Renal pelvis (tissue), 12 donors: Measurements from ENCODE around the gene C6orf120. TPM values are rescaled to one million over a fixed set of nuclear protein-coding genes. Genes with fewer than 3 reads are reported as not detected.

Experiments used
- DNase-seq: peaks from one replicate; pipeline ENCODE4 v3.0.0-alpha.2; 2013
- long read RNA-seq, 16 experiments: transcript quantifications; one replicate each; lab custom pipeline, GENCODE V29; 2026
- polyA plus RNA-seq, 3 donors: library from polyadenylated mRNA; unstranded; fragments of 120-200 nt; gene quantifications; one replicate each; pipeline ENCODE4 v1.2.1, GENCODE V29; 2013; ENCODE audit not compliant: insufficient read length in 3 of 3

C6orf120 gene
- polyA plus RNA-seq, result 10 to 100 TPM; 37.3 to 42.8 (median 41.2) TPM
- long read RNA-seq, donor 1, transcript C6orf120-201 (1 exons, 2,667 nt), result major isoform, 46 of 93 reads
- long read RNA-seq, donor 1, partial matches to known transcripts, result 31 of 93 reads
- long read RNA-seq, donor 1, other reads (novel, unspliced or antisense), result 16 of 93 reads
- long read RNA-seq, donor 2, transcript C6orf120-201 (1 exons, 2,667 nt), result major isoform, 63 of 92 reads
- long read RNA-seq, donor 2, partial matches to known transcripts, result 29 of 92 reads
- long read RNA-seq, donor 2, other reads (novel, unspliced or antisense), result 0 of 92 reads
- long read RNA-seq, donor 3, transcript C6orf120-201 (1 exons, 2,667 nt), result major isoform, 40 of 40 reads
- long read RNA-seq, donor 3, partial matches to known transcripts, result 0 of 40 reads
- long read RNA-seq, donor 3, other reads (novel, unspliced or antisense), result 0 of 40 reads
- long read RNA-seq, donor 4, transcript C6orf120-201 (1 exons, 2,667 nt), result major isoform, 40 of 40 reads
- long read RNA-seq, donor 4, partial matches to known transcripts, result 0 of 40 reads
- long read RNA-seq, donor 4, other reads (novel, unspliced or antisense), result 0 of 40 reads
- long read RNA-seq, donor 5, transcript C6orf120-201 (1 exons, 2,667 nt), result major isoform, 42 of 42 reads
- long read RNA-seq, donor 5, partial matches to known transcripts, result 0 of 42 reads
- long read RNA-seq, donor 5, other reads (novel, unspliced or antisense), result 0 of 42 reads
- long read RNA-seq, donor 6, transcript C6orf120-201 (1 exons, 2,667 nt), result major isoform, 42 of 42 reads
- long read RNA-seq, donor 6, partial matches to known transcripts, result 0 of 42 reads
- long read RNA-seq, donor 6, other reads (novel, unspliced or antisense), result 0 of 42 reads
- long read RNA-seq, donor 7, transcript C6orf120-201 (1 exons, 2,667 nt), result major isoform, 66 of 66 reads
- long read RNA-seq, donor 7, partial matches to known transcripts, result 0 of 66 reads
- long read RNA-seq, donor 7, other reads (novel, unspliced or antisense), result 0 of 66 reads
- long read RNA-seq, donor 8, transcript C6orf120-201 (1 exons, 2,667 nt), result major isoform, 32 of 32 reads
- long read RNA-seq, donor 8, partial matches to known transcripts, result 0 of 32 reads
- long read RNA-seq, donor 8, other reads (novel, unspliced or antisense), result 0 of 32 reads
- long read RNA-seq, donor 9, transcript C6orf120-201 (1 exons, 2,667 nt), result major isoform, 71 of 123 reads
- long read RNA-seq, donor 9, partial matches to known transcripts, result 31 of 123 reads
- long read RNA-seq, donor 9, other reads (novel, unspliced or antisense), result 21 of 123 reads
- long read RNA-seq, donor 10, transcript C6orf120-201 (1 exons, 2,667 nt), result major isoform, 59 of 59 reads
- long read RNA-seq, donor 10, partial matches to known transcripts, result 0 of 59 reads
- long read RNA-seq, donor 10, other reads (novel, unspliced or antisense), result 0 of 59 reads
- long read RNA-seq, donor 11, transcript C6orf120-201 (1 exons, 2,667 nt), result major isoform, 43 of 43 reads
- long read RNA-seq, donor 11, partial matches to known transcripts, result 0 of 43 reads
- long read RNA-seq, donor 11, other reads (novel, unspliced or antisense), result 0 of 43 reads
- long read RNA-seq, donor 12, transcript C6orf120-201 (1 exons, 2,667 nt), result major isoform, 55 of 55 reads
- long read RNA-seq, donor 12, partial matches to known transcripts, result 0 of 55 reads
- long read RNA-seq, donor 12, other reads (novel, unspliced or antisense), result 0 of 55 reads
- long read RNA-seq, donor 13, transcript C6orf120-201 (1 exons, 2,667 nt), result major isoform, 32 of 32 reads
- long read RNA-seq, donor 13, partial matches to known transcripts, result 0 of 32 reads
- long read RNA-seq, donor 13, other reads (novel, unspliced or antisense), result 0 of 32 reads
- long read RNA-seq, donor 14, transcript C6orf120-201 (1 exons, 2,667 nt), result major isoform, 101 of 169 reads
- long read RNA-seq, donor 14, partial matches to known transcripts, result 56 of 169 reads
- long read RNA-seq, donor 14, other reads (novel, unspliced or antisense), result 12 of 169 reads
- long read RNA-seq, donor 15, transcript C6orf120-201 (1 exons, 2,667 nt), result major isoform, 57 of 57 reads
- long read RNA-seq, donor 15, partial matches to known transcripts, result 0 of 57 reads
- long read RNA-seq, donor 15, other reads (novel, unspliced or antisense), result 0 of 57 reads
- long read RNA-seq, donor 16, transcript C6orf120-201 (1 exons, 2,667 nt), result major isoform, 60 of 60 reads
- long read RNA-seq, donor 16, partial matches to known transcripts, result 0 of 60 reads
- long read RNA-seq, donor 16, other reads (novel, unspliced or antisense), result 0 of 60 reads

- DNase-seq, result peak; percentile 95
Observed at GRCh38 chr6:169701954-169702839, at the start of gene C6orf120, which contains the start of gene WDR27. C6orf120 (plus strand) TSS chr6:169702126; CDS start chr6:169702460, 334 bp downstream. WDR27 (minus strand) TSS chr6:169702029; CDS start chr6:169689005, 13,024 bp downstream.

DNA sequence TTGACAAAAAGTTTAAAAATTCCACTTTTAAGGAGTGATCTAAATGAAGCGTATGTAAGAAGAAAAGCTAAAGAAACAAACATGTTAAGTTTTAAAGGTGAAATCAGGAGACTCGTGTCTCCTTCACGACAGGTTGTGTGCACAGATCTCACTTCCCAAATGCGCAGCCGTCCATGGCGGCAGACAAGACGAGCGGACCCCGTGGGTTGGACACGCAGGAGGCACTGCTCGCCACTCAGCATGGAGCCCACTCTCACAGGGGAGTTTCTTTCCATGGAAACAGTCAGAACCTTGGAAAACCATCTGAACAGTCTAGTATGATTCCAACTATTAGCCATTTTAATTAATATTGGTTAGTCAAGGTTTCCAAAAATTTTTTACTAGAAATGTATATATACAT lies 49.0 kb upstream of the C6orf120 start:
- no peak for DNase-seq

- no peak for DNase-seq
Observed at GRCh38 chr6:169653691-169654090, 48.2 kb upstream of the C6orf120 start.

DNA sequence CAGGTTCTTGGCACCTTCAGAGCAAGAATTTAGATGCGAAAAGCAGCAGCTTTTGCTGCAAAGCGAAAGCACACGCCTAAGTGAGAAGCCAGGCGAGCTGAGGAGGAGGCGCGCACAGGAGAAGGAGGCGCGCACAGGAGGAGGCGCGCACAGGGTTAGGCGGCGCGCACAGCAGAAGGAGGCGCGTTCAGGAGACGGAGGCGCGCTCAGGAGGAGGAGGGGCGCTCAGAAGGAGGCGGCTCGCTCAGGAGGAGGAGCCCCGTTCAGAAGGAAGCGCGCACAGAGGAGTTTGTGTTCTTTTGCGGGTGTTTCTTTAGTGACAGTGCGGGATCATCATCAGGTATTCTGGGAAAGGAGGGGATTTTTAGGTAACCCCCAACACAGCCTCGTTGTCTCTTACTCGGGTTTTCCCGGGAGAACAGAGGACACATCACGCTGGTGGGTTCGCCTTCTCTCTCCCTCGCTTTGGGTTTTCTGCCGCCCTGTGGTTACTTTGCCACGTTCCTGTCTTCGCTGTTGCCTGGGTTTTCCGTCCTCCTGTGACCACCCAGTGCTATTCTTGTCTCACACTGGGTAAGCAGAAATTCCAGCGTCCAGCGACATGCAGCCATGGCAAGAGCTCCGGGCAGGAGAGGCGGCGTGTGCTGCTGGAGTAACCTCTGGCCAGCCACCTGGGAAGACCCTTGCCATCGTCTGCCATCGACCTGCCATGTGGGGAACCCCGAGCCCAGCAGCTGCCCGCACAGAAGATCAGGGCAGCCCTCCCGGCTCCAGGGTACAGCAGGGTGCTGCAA lies 47.1 kb upstream of the C6orf120 start:
- DNase-seq, result peak; percentile 67

GRCh38 chr6:169656546-169657283 lies 45.2 kb upstream of the C6orf120 start:
- no peak for DNase-seq

DNA sequence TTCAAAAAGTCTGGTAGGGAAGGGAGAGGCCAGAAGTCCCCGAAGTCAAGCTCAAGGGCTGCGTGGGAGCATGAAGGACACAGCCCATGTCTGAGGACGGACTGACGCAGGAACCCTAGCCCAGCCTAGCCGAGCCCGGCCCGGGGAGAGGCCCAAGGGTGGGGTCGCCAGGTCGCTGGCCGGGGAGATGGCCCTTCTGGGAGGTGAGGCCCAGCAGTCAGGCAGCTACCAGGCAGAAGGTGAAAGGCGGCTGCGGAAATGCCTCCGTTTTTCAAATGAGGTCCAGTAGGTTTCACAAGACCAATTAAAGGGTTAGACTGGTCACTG lies 44.7 kb upstream of the C6orf120 start:
- DNase-seq, result no peak

DNA sequence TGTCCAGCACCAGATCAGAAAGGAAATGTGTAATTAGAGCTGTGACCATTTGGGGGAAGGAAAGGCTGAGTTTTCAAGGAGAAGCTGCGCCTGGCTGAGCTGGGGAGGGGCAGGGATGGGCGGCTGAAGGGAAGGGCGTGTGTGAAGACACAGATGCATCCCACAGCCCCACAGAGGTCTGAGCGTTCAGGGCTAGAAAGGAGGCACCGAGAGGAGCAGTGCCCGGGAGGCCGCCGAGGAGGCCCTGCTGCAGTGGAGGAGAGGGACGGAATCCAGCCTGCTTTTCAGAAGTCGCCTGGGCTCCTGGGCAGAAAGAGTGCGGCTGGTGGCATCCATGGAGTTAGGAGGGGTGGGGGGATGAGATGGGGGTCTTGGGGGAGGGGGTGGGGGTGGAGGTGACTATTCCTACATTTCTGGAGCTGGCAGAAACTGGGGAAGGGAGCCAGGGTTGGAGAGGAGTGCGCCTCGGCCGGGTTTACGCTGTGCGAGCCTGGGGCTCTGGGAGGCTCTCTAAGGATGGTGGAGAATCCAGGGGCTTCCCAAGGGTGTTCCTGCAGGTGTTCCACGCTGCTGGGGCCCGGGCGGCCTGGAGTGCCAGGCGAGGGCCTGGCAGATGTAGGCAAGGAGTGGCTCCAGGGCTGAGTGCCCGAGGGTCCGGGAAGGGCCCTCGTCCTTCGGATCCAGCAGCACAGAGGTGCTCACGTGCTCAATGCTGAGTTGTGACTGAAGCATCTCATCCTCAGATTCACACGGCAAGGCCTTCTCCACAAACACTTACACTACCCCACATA lies 41.9 kb upstream of the C6orf120 start:
- no peak for DNase-seq

DNA sequence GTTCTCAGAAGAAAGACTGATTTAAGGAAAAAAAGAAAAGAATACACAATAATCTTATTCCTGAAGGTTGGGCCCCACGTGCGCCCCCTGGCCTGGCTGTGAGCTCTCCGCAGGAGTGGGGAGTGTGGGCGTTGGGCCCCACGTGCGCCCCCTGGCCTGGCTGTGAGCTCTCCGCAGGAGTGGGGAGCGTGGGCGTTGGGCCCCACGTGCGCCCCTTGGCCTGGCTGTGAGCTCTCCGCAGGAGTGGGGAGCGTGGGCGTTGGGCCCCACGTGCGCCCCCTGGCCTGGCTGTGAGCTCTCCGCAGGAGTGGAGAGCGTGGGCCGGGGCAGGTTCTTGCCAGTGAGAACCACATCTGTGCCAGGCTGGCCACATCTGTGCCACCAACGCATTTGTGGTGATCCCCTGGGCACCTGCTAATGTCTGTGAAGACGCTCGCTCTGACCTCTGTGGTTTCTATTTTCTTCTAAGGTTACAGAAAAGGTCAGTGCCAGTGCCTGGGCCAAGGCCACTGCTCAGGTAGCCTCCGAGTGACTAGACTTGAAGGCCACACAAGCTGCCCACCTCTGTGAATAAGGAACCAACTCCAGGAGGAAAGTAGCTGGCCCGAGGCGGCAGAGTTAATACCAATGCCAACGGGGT lies 41.1 kb upstream of the C6orf120 start:
- DNase-seq, result no peak

- no peak for DNase-seq
Observed at GRCh38 chr6:169661391-169661756, 40.6 kb upstream of the C6orf120 start.

GRCh38 chr6:169663468-169663867 lies 38.5 kb upstream of the C6orf120 start:
- no peak for DNase-seq

- no peak for DNase-seq
Observed at GRCh38 chr6:169664227-169664626, 37.7 kb upstream of the C6orf120 start.

- DNase-seq, result no peak
Observed at GRCh38 chr6:169665289-169665688, 36.6 kb upstream of the C6orf120 start.

GRCh38 chr6:169666441-169666840 lies 35.5 kb upstream of the C6orf120 start:
- DNase-seq, result no peak

DNA sequence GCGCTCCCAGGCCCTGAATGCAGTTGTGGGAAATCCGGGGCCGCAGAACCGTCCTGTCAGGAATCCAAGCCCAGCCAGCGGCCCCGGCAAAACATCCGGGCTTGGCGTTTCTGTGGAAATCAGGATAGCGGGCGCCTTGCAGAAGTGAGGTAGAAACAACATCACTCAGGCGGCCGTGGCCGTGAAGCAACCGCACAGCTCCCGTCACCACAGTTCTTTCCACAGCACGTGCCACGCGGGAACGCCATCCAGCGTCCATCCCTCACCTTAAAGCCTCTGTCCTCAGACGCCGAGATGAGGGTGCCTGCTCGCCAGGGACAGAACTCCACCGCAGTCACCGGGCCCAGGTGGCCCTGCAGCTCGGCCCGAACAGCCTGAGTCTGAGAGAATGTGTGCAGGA lies 34.2 kb upstream of the C6orf120 start:
- no peak for DNase-seq

DNA sequence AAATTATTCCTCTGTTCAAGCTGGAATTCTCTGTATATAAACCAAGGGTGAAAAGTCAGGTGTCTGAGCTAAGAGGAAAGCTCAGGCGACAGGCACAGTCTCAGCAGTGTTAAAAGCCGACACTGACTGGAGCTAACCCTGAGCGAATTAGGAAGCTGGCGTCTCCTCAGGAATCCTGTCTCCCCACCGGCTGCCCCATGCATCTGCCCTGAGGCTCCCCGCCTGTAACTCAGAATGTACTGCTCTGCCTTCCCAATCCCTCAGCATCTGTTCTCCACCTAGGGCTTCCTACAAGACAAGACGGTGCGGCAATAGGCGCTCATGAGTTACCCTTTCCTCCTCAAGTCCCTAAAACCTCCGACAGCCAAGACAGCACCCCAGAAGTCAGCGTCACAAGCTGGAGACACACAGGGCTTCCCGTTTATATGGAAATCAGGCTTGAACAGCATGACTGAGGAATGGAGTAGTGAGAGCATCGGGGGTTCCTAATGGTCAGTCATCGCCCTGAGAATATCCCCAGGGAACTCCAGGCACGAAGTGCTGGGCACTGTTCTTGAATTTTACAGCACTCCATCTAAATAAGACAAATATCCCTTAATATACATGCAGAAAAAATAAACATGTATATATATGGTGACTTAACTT lies 33.6 kb upstream of the C6orf120 start:
- no peak for DNase-seq
